KBM-7 (cell line): ENCODE data around the gene FAM13A.

Source experiments
- DNase-seq: peaks from one replicate; pipeline ENCODE4 v3.0.0-alpha.2; 2015
- in situ Hi-C: fragments of 300-500 bp; cut with MboI; formaldehyde crosslinking; loops from 2 replicates; pipeline ENCODE4 v1.14.3; 2020; ENCODE audit warnings: low sequenced_read_pairs, low pct_unique_long_range_greater_than_20kb, mixed read lengths

FAM13A gene

DNA sequence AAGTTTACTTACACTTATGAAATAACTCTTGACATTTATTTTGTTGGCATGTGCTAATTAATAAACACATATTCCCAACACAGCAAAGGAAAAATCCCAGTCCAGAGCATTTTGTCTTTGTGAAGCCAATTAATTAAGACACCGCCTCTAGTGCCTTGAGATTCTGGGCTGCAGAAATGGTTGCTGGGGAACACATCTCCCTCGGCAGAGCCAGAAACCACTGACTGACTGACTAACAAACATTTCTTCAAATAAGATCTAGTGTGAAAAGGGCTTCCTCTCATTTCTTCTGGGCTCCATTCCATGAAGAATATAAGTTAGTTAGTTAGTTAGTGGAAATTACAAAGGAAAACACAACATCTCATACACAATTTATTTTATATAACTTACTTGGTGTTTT is 331.0 kb downstream of the FAM13A start:
- DNase-seq, result no peak
- in situ Hi-C loops, result no loop called here

DNA sequence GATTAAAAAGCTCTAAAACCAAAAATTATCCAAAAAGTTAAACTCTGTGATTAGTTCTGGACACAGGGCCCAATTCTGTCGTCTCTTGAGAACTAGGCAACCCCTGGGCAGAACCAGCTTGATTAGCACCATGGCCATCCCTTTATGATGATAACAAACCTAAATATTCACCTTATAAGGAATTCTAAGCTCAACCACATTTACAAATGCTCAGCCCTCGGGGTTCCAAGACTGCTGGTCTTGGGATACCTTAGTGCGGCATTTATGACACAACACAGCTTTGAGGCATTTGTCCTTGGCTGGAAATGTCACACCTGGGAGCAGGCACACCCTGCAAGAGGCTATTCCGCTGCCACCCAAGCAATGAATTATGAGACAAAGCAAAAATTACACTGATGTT is 331.8 kb downstream of the FAM13A start:
- no peak for DNase-seq
- in situ Hi-C loops, result no loop called here

DNA sequence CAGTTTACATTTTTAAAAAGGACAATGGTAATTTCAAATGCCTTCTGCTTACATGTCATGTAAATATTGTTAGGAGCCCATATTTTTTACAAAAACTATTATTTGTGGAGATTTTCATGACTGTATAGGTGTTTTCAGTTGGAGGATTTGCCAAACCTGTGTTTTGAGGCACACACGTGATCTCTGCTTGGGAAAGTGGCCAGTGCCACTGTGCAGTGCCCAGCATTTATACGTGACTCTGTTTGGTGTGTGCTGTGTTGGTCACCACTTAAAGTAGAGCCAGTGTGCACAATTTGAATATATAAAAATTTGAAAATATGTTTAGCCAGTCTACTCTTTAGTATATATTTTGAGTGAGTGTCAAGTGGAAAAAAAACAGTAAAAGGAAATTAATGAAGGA is 332.6 kb downstream of the FAM13A start:
- in situ Hi-C loops, result no loop called here
- DNase-seq, result no peak

DNA sequence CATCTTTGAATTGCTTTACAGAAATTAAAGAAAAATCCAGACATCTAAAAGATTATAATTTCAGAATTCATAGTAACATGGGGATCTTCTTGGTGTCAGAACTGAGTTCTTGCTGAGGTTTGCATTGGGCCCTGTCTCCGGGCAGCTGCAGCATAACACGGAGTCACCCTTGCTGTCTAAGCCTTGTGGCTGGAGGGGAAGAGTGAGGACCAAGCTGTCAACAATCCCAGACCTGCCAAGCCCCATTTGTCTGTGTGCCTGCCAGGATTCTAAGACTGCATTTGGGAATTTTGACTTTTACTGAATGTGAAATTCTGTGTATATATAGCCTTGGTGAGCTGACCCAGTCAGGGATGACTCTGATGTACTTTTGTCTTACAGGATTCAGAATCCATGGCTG is 334.2 kb downstream of the FAM13A start:
- no peak for DNase-seq
- in situ Hi-C loops, result no loop called here

DNA sequence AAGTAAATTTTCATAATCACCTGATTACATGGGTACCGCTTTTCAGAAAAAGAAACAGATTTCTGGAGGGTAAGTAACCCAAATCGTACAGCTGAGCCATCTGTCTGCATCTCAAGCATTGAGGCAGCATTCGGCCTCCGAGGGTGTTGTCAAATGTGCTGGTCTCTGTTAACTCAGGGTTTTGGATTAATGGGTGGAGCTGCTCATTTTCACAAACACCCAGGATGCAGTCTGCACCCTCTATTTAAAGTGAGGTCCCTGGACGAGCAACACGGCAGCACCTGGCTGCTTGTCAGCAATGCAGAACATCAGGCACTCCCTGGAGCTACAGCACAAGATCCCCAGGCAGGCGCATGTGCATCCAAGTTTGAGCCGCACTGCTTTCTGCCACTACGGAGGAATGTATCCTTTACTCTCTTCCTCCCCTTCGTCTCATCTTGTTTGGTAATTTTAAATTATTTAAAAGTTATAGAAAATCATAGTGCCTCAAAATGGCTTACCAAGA is 334.7 kb downstream of the FAM13A start:
- DNase-seq, result no peak

DNA sequence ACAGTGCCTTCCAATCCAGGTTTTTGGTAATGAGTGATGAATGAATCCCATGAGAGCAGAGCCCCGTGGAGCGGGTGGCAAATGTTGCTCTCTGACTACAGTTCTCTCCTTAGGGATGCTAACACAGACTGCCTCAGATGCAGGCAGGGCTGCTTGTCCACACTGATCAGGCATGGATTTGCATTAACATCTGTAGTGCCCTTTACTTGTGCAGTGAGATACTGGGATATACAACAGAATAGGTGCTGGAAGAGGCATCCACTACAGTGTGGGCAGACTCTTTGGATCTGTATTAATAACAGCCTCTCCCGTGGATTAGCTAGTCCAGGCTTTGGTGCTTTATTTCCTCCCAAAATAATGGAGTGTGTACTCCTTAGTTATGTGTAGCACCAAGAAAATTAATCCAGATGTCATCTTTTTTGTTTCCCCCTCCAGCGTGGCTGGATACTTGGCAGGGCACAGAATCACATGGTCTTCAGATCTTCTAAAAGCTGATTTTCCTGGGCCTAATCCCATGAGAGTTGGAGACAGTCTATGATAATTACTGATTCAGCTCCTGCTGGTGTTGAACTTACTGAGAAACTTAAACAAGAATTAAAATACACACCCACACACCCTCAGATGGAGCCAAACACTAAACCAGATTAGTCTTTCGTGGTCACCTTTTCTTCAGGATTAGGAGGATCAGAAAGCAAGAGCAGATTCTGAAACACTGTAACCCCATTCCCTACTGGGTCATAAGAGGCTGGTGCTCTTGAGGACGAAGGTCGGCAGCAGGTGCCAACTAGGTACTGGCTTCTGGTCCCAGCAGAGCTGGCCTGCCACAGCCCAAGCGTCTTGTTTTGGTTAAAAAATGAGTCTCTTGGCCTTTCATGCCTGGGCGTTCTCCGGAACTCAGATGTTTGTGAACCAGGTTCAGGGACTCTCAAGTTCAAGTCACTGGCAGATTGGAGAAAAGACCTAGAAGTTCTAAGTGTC is 336.2 kb downstream of the FAM13A start:
- DNase-seq, result no peak
- in situ Hi-C loops, result no loop called here

More for the DNA sequence above, 334.7 kb downstream of the FAM13A start:
- in situ Hi-C loops, result no loop called here

DNA sequence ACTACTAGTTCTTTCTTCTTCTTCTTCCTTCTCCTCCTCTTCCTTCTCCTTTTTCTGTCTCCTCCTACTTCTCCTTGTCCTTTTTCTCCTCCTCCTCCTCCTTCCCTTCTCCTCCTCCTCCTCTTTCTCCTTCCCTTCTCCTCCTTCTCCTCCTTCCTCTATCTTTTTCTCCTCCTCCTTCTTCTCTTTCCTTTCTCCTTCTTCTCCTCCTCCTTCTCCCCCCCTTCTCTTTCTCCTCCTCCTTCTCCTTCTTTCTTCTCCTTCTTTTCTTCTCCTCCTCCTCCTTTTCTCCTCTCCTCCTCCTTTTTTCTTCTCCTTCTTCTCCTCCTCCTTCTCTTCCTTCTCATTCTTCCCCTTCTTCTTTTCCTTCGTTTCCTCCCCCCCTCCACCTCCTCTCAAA is 337.6 kb downstream of the FAM13A start:
- DNase-seq, result peak; percentile 13
- in situ Hi-C loops, result no loop called here

DNA sequence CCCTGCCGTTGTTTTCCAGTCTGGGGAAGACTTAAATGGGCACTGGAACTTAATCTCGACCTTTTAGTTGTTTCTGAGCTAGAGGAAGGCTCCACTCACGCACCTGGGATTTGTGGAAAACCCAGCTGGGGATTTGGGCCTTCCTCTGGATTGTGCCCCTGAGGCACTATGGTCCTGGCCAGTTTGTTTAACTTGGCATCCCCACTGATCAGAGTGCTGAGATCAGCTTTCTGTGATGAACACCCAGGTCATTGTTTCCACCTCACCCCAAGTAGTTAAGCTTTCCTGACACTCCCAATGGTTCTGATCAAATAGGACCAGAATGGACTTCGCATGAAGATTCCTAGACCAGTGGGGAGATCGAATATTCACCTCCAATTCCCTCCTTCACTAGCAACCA is 338.9 kb downstream of the FAM13A start:
- DNase-seq, result no peak
- in situ Hi-C loops, result no loop called here

DNA sequence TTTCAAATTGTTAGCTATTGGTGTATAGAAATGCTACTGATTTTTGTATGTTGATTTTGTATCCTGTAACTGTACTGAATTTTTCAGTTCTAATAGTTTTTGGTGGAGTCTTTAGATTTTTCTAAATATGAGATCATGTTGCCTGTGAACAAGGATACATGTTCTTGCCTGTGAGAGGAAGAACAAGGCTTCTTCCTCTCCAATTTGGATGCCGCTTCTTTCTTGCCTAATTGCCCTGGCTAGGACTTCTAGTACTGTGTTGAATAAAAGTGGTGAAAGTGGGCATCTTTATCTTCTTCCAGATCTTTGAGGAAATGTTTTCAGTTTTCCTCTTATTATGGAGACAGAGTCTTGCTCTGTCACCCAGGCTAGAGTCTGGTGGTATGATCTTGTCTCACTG is 343.2 kb downstream of the FAM13A start:
- in situ Hi-C loops, result no loop called here
- DNase-seq, result no peak

DNA sequence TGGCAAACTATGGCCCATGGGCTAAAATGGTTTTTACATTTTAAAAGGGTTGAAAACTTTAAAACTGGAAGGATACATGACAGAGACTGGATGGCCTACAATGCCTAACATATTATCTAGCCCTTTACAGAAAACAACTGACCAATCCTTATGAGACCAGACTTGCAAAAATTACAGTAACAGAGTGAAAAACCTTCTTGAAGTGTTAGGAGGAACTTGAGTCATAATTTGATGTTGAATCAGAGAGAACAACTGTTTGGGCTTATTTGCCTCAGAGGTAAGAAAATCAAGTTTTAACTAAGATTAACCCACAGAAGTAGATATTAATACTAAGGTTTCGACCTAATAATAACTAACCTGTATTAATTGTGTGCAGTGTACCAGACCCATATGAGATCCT is 347.0 kb downstream of the FAM13A start:
- DNase-seq, result no peak
- in situ Hi-C loops, result no loop called here

DNA sequence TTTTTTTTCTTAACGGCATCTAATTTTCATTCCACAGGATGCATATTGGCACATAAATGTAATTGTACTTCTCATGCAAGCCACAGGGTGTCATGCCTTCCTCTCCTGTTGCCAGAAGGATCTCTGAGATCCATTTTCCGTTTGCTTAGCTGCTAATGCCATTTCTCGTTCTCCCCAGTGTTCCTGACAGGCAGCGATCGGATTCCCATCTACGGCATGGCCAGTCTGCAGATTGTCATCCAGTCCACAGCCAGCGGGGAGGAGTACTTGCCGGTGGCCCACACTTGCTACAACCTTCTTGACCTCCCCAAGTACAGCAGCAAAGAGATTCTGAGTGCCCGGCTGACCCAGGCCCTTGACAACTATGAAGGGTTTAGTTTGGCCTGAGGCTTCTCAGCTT is 350.4 kb downstream of the FAM13A start:
- DNase-seq, result peak; percentile 12
- in situ Hi-C loops, result no loop called here

DNA sequence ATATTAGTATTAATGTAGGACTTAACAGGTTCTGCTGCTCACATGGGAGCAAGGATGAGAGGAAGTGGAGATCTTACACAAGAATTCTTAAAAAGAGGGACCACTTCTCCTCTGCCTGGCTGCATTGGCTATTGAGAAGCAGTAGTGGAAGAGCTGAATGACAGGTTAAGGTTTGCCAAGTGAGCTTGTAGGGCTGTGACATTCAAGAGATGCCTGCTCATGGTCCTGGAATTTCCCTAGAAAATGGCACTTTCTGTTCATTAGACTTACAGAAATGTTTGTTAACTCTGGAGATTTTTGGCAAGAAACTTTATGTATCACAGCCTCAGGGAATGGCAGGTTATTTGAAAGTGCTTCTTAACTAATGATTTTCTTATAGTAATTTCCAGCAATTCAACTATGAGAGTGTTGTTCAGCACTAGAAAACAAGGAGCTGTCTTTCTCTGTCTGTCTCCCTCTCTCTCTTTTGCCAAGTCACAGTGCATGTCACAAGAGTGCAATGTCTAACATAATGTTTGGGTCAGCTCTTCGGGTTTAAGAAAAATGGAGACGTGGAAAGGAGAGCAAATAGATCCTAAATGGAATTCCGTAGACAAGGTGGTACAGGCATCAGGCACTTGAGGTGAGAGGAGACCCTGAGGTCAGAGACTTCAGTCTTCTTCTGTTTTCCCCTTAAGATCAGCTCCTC is 351.0 kb downstream of the FAM13A start:
- no peak for DNase-seq
- in situ Hi-C loops, result no loop called here

DNA sequence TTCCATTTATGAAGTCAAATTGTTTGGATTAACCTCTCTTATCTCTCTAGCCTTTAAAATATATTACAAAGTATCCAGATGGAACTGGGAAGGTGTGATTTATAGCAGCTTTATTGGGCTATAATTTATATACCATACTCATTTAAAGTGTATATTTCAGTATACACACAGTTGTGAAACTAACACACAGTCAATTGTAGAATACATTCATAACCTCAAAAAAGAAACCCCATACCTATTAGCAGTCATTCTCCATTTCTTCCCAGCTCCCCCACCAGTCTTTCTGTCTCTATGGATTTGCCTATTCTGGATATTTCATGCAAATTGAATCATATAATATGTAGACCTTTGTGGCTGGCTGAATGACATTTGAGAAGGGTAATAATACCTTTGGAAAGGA is 351.8 kb downstream of the FAM13A start:
- no peak for DNase-seq
- in situ Hi-C loops, result no loop called here

DNA sequence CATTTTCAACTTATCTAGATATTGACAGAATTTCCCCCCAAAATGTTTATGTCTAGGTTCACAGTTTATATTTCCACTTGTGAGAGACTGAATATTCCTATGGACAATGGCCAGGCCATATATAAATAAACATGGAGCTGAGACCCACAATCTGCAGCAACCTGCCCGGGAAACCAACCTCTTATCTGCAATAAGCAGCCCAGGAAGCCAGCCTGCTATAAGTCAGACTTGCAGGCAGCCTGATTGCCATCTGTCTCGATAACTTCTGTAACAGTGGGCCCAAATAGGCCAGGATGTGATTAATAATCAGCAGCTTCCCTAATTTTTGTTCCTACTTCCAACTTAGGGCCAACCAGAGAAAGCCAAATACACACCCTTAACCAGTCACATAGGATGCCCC is 354.2 kb downstream of the FAM13A start:
- no peak for DNase-seq
- in situ Hi-C loops, result no loop called here

DNA sequence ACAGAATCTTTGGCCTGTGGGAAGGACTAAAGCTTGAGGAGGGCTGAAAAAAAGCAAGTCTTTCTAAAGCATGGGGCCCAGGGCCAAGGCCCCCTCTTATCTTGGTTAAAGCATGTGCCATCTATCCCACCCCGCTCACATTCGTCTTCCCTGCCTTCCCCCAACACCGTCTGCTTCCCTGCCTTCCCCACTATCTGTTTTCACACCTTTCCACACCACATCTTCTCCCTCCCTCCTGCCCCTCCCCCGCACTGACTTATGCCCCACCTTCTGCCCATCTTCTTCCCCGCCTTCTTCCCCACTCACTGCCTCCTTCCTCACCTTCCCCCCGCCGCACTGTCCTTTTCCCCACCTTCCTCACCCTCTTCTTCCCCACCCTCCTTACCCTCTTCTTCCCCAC is 358.5 kb downstream of the FAM13A start:
- no peak for DNase-seq
- in situ Hi-C loops, result no loop called here

DNA sequence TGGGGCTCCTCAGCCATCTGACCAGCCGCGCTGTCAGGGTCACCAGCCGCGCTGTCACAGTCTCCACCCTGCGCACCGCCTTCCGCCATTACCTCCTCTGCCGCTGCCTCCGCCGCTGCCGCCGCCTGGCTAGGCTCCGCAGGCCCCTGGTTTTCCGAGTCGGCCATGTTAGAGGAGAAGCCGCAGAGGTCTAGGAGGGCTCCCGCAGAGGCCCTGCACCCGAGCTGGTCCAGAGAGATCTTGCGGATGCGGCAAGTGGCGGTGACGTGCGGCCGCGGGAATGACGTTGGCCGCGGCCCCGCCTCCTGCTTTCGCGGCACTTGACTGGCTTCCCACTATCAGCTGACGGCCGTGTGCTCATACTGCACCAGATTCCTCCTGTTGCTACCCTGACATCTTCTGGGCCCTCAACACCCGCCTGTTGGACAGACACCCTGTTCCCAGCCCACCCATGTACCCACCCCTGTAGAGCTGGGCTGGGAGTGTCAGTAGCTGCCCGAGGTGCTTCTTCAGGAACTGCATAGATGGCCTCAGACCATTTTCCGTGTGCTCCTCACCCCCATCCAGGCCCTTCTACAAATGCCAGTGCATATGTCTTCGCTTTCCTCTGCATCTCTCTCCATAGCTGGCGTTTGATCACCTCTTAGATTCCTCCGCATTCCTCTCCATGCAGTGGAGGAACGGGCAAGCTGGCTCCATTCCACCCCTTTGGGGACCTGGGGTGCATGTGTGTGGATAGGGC is 359.2 kb downstream of the FAM13A start, which contains the start of gene NAP1L5:
TSS of gene NAP1L5 (minus strand) at position 242 of the 742 bp plus-strand sequence. CDS start at position 167, 75 bp downstream.
- in situ Hi-C loops, result no loop called here
- DNase-seq, result peak; percentile 84

DNA sequence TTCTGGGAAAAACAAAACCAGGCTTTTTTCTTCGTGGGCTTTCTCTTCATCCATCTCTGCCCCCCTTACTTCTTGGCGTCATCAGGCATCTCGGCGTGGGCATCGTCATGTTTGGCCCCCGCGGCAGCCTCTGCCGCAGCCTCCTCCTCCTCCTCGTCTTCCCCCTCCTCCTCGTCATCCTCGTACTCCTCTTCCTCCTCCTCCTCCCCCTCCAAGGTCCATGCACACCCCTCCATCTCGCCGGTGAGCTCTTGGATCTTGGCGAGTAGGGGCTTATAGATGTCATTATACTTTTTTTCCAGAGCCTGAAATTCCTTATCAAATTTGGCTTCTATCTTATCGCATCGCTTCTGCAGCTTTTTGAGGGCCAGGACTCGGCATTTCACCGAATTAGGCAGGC is 359.8 kb downstream of the FAM13A start:
- peak; percentile 29 for DNase-seq
- in situ Hi-C loops, result no loop called here

DNA sequence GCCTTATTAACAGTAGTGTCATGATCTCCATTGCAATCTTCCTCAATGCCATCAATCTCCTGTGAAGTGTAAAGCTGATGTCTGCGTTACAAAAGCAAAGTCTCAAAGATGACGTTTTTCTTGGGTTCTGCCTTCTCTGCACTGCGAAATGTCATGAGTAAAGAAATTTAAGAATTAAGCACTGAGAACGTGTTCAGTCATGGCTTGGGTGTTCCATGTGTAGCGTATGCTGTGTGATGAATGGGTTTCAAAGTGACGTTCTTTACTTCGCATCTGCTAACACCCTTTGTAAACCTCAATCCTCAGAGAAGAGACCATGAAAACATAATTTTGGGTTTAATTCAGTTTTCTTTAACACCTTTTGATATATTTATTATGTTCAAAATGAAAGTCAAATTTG is 360.4 kb downstream of the FAM13A start:
- DNase-seq, result no peak
- in situ Hi-C loops, result no loop called here

DNA sequence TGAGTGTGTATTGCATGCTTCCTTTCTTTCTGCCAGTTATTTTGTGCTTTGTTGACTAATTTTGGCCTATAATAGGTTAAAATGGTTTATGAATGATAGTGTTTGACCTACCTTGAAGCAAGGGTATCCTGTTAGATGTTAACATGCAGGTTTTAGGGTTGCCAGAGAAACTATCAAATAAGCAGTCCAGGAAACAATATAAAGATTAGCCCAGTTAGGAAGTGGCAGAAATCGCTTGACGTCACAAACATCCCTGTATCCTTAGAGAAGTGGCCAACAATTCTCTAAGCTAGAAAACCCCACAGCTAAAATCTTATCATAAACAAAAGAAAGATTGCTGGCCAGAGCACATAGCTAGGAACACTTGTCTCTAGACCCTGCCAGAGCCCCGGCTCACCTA is 363.2 kb downstream of the FAM13A start:
- DNase-seq, result no peak
- in situ Hi-C loops, result no loop called here

DNA sequence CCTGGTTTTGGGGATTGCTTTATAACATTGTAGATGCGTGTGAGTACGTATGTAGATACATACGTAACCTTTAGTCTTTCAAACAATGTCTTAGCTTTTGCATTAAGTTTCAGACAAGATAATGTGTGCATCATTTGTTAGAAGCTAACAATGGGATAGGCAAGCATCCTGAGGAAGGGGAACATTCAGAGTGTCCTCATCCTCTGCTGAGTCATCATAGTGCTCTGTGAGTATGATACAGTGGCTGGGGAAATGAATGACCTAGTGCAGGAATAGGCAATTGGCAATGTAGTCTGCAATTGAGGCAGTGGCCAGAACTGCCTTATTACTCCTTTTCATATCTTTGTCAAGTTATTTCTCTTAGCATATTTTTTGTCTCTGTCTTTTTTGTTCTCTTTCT is 366.6 kb downstream of the FAM13A start:
- no peak for DNase-seq
- in situ Hi-C loops, result no loop called here
